ENCODE measurements around the gene CPE.
"Not testable (repeated sequence)": the region's sequence is repeated elsewhere in the genome, so short reads cannot be mapped to it uniquely, and the experiment has no call there.

The CPE gene

DNA sequence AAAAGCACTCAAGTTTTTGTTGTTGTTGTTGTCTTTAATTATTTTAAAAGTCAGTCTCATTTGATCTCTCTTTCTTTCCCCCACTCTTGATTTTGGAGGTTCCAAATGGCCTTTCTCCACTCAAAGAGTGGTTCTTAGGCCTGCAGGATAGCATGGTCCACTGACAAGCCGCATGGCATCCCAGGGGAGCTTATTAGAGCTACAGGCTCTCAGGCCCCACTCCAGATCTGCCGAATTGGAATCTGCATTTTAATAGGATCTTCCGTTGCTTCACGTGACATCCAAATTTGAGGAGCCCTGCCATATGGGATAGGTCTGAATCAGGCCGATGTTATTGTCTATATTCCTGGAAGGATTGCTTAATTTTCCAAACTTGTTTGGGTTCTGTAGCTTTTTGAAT is 72.1 kb downstream of the CPE start:
- TF ChIP-seq TCF4 (CRISPR knock-in tag; IDR thresholded peaks at IDR 0.05; ENCODE audit: borderline replicate concordance) (no peak), CSDC2 (CRISPR knock-in tag; IDR thresholded peaks at IDR 0.05) (no peak), ZNF8 (CRISPR knock-in tag; IDR thresholded peaks at IDR 0.05) (no peak), ZFP30 (CRISPR knock-in tag; IDR thresholded peaks at IDR 0.05) (no peak), BACH2 (CRISPR knock-in tag; IDR thresholded peaks at IDR 0.05; ENCODE audit: borderline replicate concordance) (no peak), ZNF70 (CRISPR knock-in tag; IDR thresholded peaks at IDR 0.05) (no peak), TOX (CRISPR knock-in tag; IDR thresholded peaks at IDR 0.05; ENCODE audit: borderline replicate concordance) (no peak), SNAI2 (CRISPR knock-in tag; IDR thresholded peaks at IDR 0.05) (no peak), RARB (CRISPR knock-in tag; IDR thresholded peaks at IDR 0.05) (no peak), ISL1 (CRISPR knock-in tag; IDR thresholded peaks at IDR 0.05) (no peak), OSR1 (CRISPR knock-in tag; IDR thresholded peaks at IDR 0.05) (no peak)
- TF ChIP-seq, protein P1, sequence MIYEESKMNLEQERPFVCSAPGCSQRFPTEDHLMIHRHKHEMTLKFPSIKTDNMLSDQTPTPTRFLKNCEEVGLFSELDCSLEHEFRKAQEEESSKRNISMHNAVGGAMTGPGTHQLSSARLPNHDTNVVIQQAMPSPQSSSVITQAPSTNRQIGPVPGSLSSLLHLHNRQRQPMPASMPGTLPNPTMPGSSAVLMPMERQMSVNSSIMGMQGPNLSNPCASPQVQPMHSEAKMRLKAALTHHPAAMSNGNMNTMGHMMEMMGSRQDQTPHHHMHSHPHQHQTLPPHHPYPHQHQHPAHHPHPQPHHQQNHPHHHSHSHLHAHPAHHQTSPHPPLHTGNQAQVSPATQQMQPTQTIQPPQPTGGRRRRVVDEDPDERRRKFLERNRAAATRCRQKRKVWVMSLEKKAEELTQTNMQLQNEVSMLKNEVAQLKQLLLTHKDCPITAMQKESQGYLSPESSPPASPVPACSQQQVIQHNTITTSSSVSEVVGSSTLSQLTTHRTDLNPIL (CRISPR knock-in tag; IDR thresholded peaks at IDR 0.05; ENCODE audit: low read depth) = no peak
- no peak for ATAC-seq

DNA sequence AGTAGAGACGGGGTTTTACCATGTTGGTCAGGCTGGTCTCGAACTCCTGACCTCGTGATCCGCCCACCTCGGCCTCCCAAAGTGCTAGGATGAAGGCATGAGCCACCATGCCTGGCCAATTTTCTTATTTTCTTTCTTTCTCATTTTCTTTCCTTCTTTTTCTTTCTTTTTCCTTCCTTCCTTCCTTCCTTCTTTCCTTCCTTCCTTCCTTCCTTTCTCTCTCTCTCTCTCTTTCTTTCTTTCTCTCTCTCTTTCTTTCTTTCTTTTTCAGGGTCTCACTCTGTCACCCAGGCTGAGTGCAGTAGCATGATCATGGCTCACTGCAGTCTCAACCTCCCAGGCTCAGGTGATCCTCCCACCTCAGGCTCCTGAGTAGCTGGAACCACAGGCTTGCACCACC is 74.3 kb downstream of the CPE start:
- ATAC-seq = not testable (repeated sequence)

DNA sequence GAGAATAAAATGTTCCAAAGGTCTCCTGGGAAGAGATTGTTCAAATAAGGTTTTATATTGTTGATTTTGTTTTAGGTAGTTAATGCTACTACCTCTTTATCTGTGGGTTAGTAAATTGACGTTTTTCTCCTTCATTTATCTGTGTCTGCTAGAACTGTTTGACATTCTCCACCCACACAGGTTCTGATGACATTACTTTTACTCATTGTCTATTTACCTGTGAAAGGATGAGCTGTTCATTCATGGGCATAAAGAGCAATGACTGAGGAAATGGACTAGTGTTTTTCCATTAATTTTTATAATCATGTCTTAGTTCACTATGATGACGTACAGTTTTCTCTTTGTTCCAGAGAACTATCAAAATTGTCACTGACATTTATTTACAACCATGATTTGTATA is 75.6 kb downstream of the CPE start:
- TF ChIP-seq TCF4 (CRISPR knock-in tag; IDR thresholded peaks at IDR 0.05; ENCODE audit: borderline replicate concordance) (no peak), ISL1 (CRISPR knock-in tag; IDR thresholded peaks at IDR 0.05) (no peak), OSR1 (CRISPR knock-in tag; IDR thresholded peaks at IDR 0.05) (no peak), ZNF70 (CRISPR knock-in tag; IDR thresholded peaks at IDR 0.05) (no peak), ZNF8 (CRISPR knock-in tag; IDR thresholded peaks at IDR 0.05) (no peak), ZFP3 (CRISPR knock-in tag; IDR thresholded peaks at IDR 0.05) (no peak), ZNF565 (CRISPR knock-in tag; conservative IDR thresholded peaks at IDR 0.05; ENCODE audit: low read depth) (no peak), ZC3H10 (CRISPR knock-in tag; IDR thresholded peaks at IDR 0.05) (no peak), ARNTL (CRISPR knock-in tag; IDR thresholded peaks at IDR 0.05; ENCODE audit: borderline replicate concordance, low read depth) (no peak), TOX (CRISPR knock-in tag; IDR thresholded peaks at IDR 0.05; ENCODE audit: borderline replicate concordance) (no peak), PPARA (CRISPR knock-in tag; IDR thresholded peaks at IDR 0.05; ENCODE audit: borderline replicate concordance) (no peak), RARB (CRISPR knock-in tag; IDR thresholded peaks at IDR 0.05) (no peak), BACH2 (CRISPR knock-in tag; IDR thresholded peaks at IDR 0.05; ENCODE audit: borderline replicate concordance) (no peak)
- TF ChIP-seq, protein P2, sequence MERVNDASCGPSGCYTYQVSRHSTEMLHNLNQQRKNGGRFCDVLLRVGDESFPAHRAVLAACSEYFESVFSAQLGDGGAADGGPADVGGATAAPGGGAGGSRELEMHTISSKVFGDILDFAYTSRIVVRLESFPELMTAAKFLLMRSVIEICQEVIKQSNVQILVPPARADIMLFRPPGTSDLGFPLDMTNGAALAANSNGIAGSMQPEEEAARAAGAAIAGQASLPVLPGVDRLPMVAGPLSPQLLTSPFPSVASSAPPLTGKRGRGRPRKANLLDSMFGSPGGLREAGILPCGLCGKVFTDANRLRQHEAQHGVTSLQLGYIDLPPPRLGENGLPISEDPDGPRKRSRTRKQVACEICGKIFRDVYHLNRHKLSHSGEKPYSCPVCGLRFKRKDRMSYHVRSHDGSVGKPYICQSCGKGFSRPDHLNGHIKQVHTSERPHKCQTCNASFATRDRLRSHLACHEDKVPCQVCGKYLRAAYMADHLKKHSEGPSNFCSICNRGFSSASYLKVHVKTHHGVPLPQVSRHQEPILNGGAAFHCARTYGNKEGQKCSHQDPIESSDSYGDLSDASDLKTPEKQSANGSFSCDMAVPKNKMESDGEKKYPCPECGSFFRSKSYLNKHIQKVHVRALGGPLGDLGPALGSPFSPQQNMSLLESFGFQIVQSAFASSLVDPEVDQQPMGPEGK (CRISPR knock-in tag; IDR thresholded peaks at IDR 0.05; ENCODE audit: borderline replicate concordance) = no peak
- TF ChIP-seq, protein P3, sequence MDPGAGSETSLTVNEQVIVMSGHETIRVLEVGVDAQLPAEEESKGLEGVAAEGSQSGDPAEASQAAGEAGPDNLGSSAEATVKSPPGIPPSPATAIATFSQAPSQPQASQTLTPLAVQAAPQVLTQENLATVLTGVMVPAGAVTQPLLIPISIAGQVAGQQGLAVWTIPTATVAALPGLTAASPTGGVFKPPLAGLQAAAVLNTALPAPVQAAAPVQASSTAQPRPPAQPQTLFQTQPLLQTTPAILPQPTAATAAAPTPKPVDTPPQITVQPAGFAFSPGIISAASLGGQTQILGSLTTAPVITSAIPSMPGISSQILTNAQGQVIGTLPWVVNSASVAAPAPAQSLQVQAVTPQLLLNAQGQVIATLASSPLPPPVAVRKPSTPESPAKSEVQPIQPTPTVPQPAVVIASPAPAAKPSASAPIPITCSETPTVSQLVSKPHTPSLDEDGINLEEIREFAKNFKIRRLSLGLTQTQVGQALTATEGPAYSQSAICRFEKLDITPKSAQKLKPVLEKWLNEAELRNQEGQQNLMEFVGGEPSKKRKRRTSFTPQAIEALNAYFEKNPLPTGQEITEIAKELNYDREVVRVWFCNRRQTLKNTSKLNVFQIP (CRISPR knock-in tag; IDR thresholded peaks at IDR 0.05; ENCODE audit: borderline replicate concordance, low read depth) = no peak
- TF ChIP-seq, protein P1 (CRISPR knock-in tag; IDR thresholded peaks at IDR 0.05; ENCODE audit: low read depth) = no peak
- TF ChIP-seq, protein P4, sequence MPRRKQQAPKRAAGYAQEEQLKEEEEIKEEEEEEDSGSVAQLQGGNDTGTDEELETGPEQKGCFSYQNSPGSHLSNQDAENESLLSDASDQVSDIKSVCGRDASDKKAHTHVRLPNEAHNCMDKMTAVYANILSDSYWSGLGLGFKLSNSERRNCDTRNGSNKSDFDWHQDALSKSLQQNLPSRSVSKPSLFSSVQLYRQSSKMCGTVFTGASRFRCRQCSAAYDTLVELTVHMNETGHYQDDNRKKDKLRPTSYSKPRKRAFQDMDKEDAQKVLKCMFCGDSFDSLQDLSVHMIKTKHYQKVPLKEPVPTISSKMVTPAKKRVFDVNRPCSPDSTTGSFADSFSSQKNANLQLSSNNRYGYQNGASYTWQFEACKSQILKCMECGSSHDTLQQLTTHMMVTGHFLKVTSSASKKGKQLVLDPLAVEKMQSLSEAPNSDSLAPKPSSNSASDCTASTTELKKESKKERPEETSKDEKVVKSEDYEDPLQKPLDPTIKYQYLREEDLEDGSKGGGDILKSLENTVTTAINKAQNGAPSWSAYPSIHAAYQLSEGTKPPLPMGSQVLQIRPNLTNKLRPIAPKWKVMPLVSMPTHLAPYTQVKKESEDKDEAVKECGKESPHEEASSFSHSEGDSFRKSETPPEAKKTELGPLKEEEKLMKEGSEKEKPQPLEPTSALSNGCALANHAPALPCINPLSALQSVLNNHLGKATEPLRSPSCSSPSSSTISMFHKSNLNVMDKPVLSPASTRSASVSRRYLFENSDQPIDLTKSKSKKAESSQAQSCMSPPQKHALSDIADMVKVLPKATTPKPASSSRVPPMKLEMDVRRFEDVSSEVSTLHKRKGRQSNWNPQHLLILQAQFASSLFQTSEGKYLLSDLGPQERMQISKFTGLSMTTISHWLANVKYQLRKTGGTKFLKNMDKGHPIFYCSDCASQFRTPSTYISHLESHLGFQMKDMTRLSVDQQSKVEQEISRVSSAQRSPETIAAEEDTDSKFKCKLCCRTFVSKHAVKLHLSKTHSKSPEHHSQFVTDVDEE (CRISPR knock-in tag; IDR thresholded peaks at IDR 0.05) = no peak
- TF ChIP-seq, protein P5, sequence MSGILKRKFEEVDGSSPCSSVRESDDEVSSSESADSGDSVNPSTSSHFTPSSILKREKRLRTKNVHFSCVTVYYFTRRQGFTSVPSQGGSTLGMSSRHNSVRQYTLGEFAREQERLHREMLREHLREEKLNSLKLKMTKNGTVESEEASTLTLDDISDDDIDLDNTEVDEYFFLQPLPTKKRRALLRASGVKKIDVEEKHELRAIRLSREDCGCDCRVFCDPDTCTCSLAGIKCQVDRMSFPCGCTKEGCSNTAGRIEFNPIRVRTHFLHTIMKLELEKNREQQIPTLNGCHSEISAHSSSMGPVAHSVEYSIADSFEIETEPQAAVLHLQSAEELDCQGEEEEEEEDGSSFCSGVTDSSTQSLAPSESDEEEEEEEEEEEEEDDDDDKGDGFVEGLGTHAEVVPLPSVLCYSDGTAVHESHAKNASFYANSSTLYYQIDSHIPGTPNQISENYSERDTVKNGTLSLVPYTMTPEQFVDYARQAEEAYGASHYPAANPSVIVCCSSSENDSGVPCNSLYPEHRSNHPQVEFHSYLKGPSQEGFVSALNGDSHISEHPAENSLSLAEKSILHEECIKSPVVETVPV (CRISPR knock-in tag; IDR thresholded peaks at IDR 0.05) = no peak
- no peak for ATAC-seq

All from SK-N-SH treated with all-trans-retinoic acid at 6 μM for 48 hours (cell line).